ENCODE measurements around the gene ITFG2.

ITFG2 gene

GRCh38 chr12:2791089-2791488, 21.4 kb upstream of the ITFG2 start:
- H3K4me1 Mint-ChIP-seq, result peaks cover 1% of the 10 kb centered on the region
- DNase-seq (ENCODE audit: low spot score in 2 of 2) (no peak), ATAC-seq (no peak)
- peaks cover 4% of the 10 kb centered on the region for H3K36me3 Mint-ChIP-seq
- no peaks in the 10 kb centered on the region for H3K9me3 Mint-ChIP-seq
- no peak overlapping the region for H3K27ac Mint-ChIP-seq
- no peak overlapping the region for H3K4me3 Mint-ChIP-seq

DNA sequence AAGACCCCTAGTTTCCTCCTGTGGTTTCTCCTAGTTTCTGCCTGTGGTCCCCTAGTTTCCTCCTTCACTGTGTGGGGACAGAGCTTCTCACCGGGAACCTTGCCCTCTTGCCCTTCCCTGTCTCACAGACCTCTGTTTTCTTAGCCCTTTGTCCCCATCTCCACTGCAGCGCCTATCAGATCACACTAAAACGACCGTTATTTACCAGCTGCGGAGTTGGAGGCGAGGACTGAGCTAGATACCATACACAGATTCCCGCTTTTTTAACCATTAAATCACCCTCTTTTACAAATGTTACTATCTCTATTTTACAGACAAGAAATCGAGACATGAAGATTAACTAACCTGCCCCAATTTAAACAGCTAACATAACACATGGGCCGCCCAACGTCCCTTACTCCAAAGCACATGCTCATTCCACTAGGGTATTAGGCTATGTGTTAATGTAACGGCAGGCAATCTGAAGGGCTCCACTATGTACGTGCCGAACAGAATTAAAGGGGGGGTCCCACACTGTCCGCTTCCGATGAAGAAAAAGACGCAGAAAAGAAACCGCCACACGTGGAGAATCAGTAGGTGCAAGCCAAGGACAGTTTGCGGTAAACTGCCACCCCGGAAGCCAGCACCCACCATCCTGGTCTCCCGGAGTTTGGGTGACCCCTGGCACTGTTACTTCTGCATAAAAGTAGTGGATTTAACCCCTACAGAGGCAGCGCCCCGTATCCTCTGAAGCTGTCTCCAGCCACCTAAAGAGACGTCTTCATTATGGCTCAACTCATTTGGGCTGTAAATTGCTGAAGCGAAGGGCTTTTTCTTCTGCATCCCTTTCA, 19.6 kb upstream of the ITFG2 start:
- H3K4me1 Mint-ChIP-seq, result peaks cover 19% of the 10 kb centered on the region
- ATAC-seq (no peak), DNase-seq (ENCODE audit: low spot score in 2 of 2) (no peak)
- H3K36me3 Mint-ChIP-seq, result peaks cover 18% of the 10 kb centered on the region
- no peaks in the 10 kb centered on the region for H3K9me3 Mint-ChIP-seq
- peak overlapping the region; percentile 65 for H3K4me3 Mint-ChIP-seq
- H3K27ac Mint-ChIP-seq, result no peak overlapping the region

GRCh38 chr12:2793561-2793960, 18.9 kb upstream of the ITFG2 start:
- no peaks in the 10 kb centered on the region for H3K9me3 Mint-ChIP-seq
- no peak for DNase-seq (ENCODE audit: low spot score in 2 of 2)
- H3K4me3 Mint-ChIP-seq, result peak overlapping the region; percentile 65

DNA sequence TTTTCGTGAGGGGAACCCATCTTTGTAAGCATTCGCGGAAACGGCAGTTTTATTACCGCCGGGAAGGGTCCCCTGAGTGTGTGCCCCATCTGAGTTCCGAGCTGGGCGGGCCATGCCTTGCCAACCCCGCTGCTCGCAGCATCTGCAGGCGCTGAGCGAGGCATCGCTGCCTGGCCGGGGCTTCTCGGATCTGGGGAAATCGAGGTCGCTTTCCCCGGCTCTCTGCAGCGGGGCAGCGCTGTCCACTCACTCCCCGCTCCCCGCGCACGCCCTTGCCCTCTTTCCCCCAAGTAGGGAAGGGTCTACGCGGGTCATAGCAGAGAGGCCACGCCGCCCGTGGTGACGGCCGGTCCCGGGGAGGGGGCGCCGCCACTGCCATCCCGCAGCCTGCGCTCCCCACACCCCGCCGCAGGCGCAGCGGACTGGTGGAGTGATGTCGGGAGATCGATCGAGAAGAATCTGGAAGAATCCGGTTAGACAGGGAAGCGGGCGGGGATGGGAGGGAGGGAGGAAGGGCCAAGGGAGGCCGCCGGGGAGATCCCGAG, 18.2 kb upstream of the ITFG2 start:
- H3K27ac Mint-ChIP-seq, result peak overlapping the region; percentile 32
- peaks cover 32% of the 10 kb centered on the region for H3K36me3 Mint-ChIP-seq

More at GRCh38 chr12:2793561-2793960, 18.9 kb upstream of the ITFG2 start:
- ATAC-seq, result no peak
- peaks cover 25% of the 10 kb centered on the region for H3K36me3 Mint-ChIP-seq
- H3K27ac Mint-ChIP-seq, result no peak overlapping the region
- H3K4me1 Mint-ChIP-seq, result peaks cover 21% of the 10 kb centered on the region

DNA sequence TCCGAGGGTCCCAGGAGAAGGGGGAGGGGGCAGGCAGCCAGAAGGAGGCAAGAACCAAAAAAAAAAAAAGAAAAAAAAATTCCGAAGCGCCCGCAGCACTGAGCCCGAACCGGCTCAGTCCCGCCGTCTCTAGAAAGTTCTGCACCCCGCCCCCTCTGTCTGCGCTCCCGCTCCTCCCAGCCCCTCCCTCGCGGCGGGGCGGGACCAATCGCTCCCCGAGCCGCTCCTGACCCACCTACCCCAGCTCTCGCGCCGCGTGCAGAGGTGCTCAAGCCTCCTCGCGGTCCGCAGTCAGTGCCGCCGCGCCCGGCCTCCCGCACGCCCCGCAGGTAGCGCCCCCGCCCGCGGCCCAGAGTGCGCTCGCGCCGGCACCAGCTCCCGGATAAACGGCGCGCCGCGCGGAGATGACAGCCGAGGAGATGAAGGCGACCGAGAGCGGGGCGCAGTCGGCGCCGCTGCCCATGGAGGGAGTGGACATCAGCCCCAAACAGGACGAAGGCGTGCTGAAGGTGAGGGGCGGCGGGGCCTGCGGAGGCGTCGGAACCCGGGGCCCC, 17.7 kb upstream of the ITFG2 start, which contains the start of gene FKBP4:
Gene FKBP4, plus strand, starts transcription at position 235 of the 554 bp plus-strand sequence. Its CDS starts 170 bp downstream, at position 405.
- H3K4me3 Mint-ChIP-seq, result peak within 1 kb of the TSS; percentile 86
- peaks cover 21% of the 10 kb centered on the region for H3K4me1 Mint-ChIP-seq
- DNase-seq (ENCODE audit: low spot score in 2 of 2) (peak; percentile 72 to 92), ATAC-seq (peak; percentile 93)
- no peaks in the 10 kb centered on the region for H3K9me3 Mint-ChIP-seq
- peak within 1 kb of the TSS; percentile 89 for H3K27ac Mint-ChIP-seq
- peaks cover 37% of the 10 kb centered on the region for H3K36me3 Mint-ChIP-seq

More for the DNA sequence above, 18.2 kb upstream of the ITFG2 start:
- Mint-ChIP-seq H3K4me1 (peaks cover 21% of the 10 kb centered on the region), H3K4me3 (peak overlapping the region; percentile 65), H3K9me3 (no peaks in the 10 kb centered on the region)
- peak in 1 of 2 donors; percentile 11 for DNase-seq (ENCODE audit: low spot score in 2 of 2)
- peak; percentile 14 for ATAC-seq

- H3K4me3 Mint-ChIP-seq, result peak overlapping the region; percentile 86
- H3K4me1 Mint-ChIP-seq, result peaks cover 21% of the 10 kb centered on the region
- H3K36me3 Mint-ChIP-seq, result peaks cover 45% of the 10 kb centered on the region
- DNase-seq (ENCODE audit: low spot score in 2 of 2) (peak; percentile 71 to 85), ATAC-seq (peak; percentile 79)
- peak overlapping the region; percentile 89 for H3K27ac Mint-ChIP-seq
- H3K9me3 Mint-ChIP-seq, result no peaks in the 10 kb centered on the region
These were observed 16.9 kb upstream of the ITFG2 start for GRCh38 chr12:2795291-2796186.

- ATAC-seq (no peak), DNase-seq (ENCODE audit: low spot score in 2 of 2) (no peak)
- Mint-ChIP-seq H3K9me3 (no peaks in the 10 kb centered on the region), H3K4me1 (peaks cover 21% of the 10 kb centered on the region), H3K4me3 (peak overlapping the region; percentile 86), H3K36me3 (peaks cover 52% of the 10 kb centered on the region), H3K27ac (peak overlapping the region; percentile 89)
These were observed 16.2 kb upstream of the ITFG2 start for GRCh38 chr12:2796187-2796666.

GRCh38 chr12:2797721-2798418, 14.6 kb upstream of the ITFG2 start:
- Mint-ChIP-seq H3K27ac (peak overlapping the region; percentile 36), H3K4me3 (peak overlapping the region; percentile 86), H3K36me3 (peaks cover 68% of the 10 kb centered on the region), H3K9me3 (no peaks in the 10 kb centered on the region), H3K4me1 (peaks cover 21% of the 10 kb centered on the region)
- ATAC-seq (no peak), DNase-seq (ENCODE audit: low spot score in 2 of 2) (no peak)

GRCh38 chr12:2800046-2800570, 12.4 kb upstream of the ITFG2 start:
- Mint-ChIP-seq H3K36me3 (peaks cover 83% of the 10 kb centered on the region), H3K4me1 (peaks cover 21% of the 10 kb centered on the region), H3K4me3 (no peak overlapping the region), H3K27ac (peak overlapping the region; percentile 56), H3K9me3 (no peaks in the 10 kb centered on the region)
- ATAC-seq (no peak), DNase-seq (ENCODE audit: low spot score in 2 of 2) (no peak)

- no peak overlapping the region for H3K27ac Mint-ChIP-seq
- H3K4me3 Mint-ChIP-seq, result no peak overlapping the region
- ATAC-seq (no peak), DNase-seq (ENCODE audit: low spot score in 2 of 2) (no peak)
- peaks cover 18% of the 10 kb centered on the region for H3K4me1 Mint-ChIP-seq
- no peaks in the 10 kb centered on the region for H3K9me3 Mint-ChIP-seq
- peaks cover 87% of the 10 kb centered on the region for H3K36me3 Mint-ChIP-seq
These were observed 11.3 kb upstream of the ITFG2 start for GRCh38 chr12:2801044-2801783.

- Mint-ChIP-seq H3K27ac (peak overlapping the region; percentile 82), H3K4me3 (no peak overlapping the region), H3K36me3 (peaks cover 74% of the 10 kb centered on the region), H3K4me1 (no peaks in the 10 kb centered on the region), H3K9me3 (no peaks in the 10 kb centered on the region)
- no peak for ATAC-seq
- no peak for DNase-seq (ENCODE audit: low spot score in 2 of 2)
These were observed 8.7 kb upstream of the ITFG2 start for GRCh38 chr12:2803635-2804392.

DNA sequence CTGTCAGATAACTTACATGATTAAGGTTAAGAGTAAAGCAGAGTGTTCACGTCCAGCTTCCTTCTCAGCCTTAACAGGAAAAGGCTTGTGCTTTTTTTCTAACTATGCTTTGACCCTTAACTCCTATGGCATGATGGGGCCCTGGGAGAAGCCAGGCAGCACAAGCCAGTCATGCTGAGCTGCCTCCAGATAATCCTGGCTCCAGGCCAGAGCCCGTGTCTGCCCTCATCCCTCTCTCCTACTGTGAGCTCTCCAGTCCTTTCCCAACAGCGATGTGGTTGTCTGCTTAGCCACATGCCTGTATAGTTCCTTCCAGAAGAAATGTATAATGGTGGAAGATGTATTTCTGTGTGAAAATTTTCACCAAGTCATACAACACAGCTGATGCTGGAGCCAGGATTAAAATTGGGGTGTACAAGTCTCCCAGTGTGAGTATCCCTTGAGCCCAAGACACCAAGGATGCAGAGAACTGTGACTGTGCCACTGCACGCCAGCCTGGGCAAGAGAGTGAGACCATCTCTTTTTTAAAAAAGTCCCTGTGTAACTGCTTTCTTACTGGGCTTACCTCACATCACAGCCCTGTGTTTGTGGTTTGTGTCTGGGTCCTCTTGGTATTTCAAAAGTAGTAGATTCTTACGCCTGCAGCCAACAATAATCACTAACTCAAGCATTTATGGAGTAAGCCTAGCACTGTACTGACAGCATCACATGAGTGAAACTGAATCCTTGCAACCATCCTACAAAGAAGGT, 7.9 kb upstream of the ITFG2 start:
- ATAC-seq (no peak), DNase-seq (ENCODE audit: low spot score in 2 of 2) (no peak)
- Mint-ChIP-seq H3K36me3 (peaks cover 66% of the 10 kb centered on the region), H3K27ac (peak overlapping the region; percentile 58), H3K4me3 (no peak overlapping the region), H3K9me3 (no peaks in the 10 kb centered on the region), H3K4me1 (no peaks in the 10 kb centered on the region)

Measured in stimulated activated effector memory CD8-positive, alpha-beta T cell treated with anti-CD3 and anti-CD28 coated beads, Interleukin-12 subunit alpha, Interleukin-12 subunit beta, amount 100 ng/mL, for 72 hours (primary cell).